Activated T-helper 2 cell treated with anti-CD3 and anti-CD28 coated beads, Interferon-gamma antibody, Interleukin-2, Interleukin-4, amounts not matched to agents 10 μg/mL and 5 μg/mL and 100 μg/mL, durations not matched to agents 14 hours and 24 hours and 36 hours (primary cell): ENCODE measurements around the gene TMEM121. TPM values are rescaled to one million over a fixed set of nuclear protein-coding genes. Genes with fewer than 3 reads are reported as not detected.

ENCODE experiments used
- DNase-seq: peaks from one replicate; pipeline ENCODE4 v3.0.0; 2021; ENCODE audit warnings: low spot score
- H3K27ac Mint-ChIP-seq: one replicate; pipeline ENCODE4 v1.8.0; 2021; ENCODE audit warnings: mixed read lengths
- H3K27me3 Mint-ChIP-seq: one replicate; pipeline ENCODE4 v1.8.0; 2021; ENCODE audit warnings: low read depth, mixed read lengths
- H3K36me3 Mint-ChIP-seq: one replicate; pipeline ENCODE4 v1.8.0; 2021; ENCODE audit warnings: low read depth, mixed read lengths
- H3K4me1 Mint-ChIP-seq: one replicate; pipeline ENCODE4 v1.8.0; 2021; ENCODE audit warnings: low read depth, mixed read lengths
- H3K4me3 Mint-ChIP-seq: one replicate; pipeline ENCODE4 v1.8.0; 2021; ENCODE audit warnings: low read depth, mild to moderate bottlenecking, moderate library complexity, mixed read lengths
- H3K9me3 Mint-ChIP-seq: one replicate; pipeline ENCODE4 v1.8.0; 2021; ENCODE audit warnings: mixed read lengths
- intact Hi-C: fragments of 100-400 bp; cut with micrococcal nuclease; formaldehyde crosslinking; loops from one replicate; pipeline ENCODE4 v1.15.1; 2023
- total RNA-seq: library from RNA; stranded (reverse); gene quantifications from 2 replicates; pipeline ENCODE4 v1.2.3, GENCODE V29; 2022

The TMEM121 gene
- total RNA-seq, 1 donor from 2014 or later, result 9.6 TPM

GRCh38 chr14:105529569-105530284 is 3.3 kb downstream of the TMEM121 start:
- no peaks in the 10 kb centered on the region for H3K36me3 Mint-ChIP-seq
- H3K27ac Mint-ChIP-seq, result peak overlapping the region; percentile 82
- H3K27me3 Mint-ChIP-seq, result peaks cover 16% of the 10 kb centered on the region
- intact Hi-C loops, result loop anchor here (2.0 kb wide), 3 partner anchors 39 to 159 kb away; partner anchors contain the start of gene TEDC1
- H3K9me3 Mint-ChIP-seq, result no peaks in the 10 kb centered on the region
- no peak for DNase-seq
- peak overlapping the region; percentile 77 for H3K4me3 Mint-ChIP-seq
- peaks cover 2% of the 10 kb centered on the region for H3K4me1 Mint-ChIP-seq

GRCh38 chr14:105530285-105531087 is 4.1 kb downstream of the TMEM121 start:
- H3K4me1 Mint-ChIP-seq, result peaks cover 2% of the 10 kb centered on the region
- no peak for DNase-seq
- no peaks in the 10 kb centered on the region for H3K36me3 Mint-ChIP-seq
- intact Hi-C loops, result no loop called here
- peak overlapping the region; percentile 62 for H3K27ac Mint-ChIP-seq
- no peaks in the 10 kb centered on the region for H3K9me3 Mint-ChIP-seq
- H3K27me3 Mint-ChIP-seq, result peaks cover 11% of the 10 kb centered on the region
- peak overlapping the region; percentile 63 for H3K4me3 Mint-ChIP-seq

GRCh38 chr14:105531088-105531893 is 4.9 kb downstream of the TMEM121 start:
- DNase-seq, result no peak
- intact Hi-C loops, result no loop called here
- peaks cover 8% of the 10 kb centered on the region for H3K27me3 Mint-ChIP-seq
- H3K4me1 Mint-ChIP-seq, result peaks cover 2% of the 10 kb centered on the region
- H3K27ac Mint-ChIP-seq, result peak overlapping the region; percentile 46
- H3K9me3 Mint-ChIP-seq, result no peaks in the 10 kb centered on the region
- peak overlapping the region; percentile 5 for H3K4me3 Mint-ChIP-seq
- H3K36me3 Mint-ChIP-seq, result no peaks in the 10 kb centered on the region

DNA sequence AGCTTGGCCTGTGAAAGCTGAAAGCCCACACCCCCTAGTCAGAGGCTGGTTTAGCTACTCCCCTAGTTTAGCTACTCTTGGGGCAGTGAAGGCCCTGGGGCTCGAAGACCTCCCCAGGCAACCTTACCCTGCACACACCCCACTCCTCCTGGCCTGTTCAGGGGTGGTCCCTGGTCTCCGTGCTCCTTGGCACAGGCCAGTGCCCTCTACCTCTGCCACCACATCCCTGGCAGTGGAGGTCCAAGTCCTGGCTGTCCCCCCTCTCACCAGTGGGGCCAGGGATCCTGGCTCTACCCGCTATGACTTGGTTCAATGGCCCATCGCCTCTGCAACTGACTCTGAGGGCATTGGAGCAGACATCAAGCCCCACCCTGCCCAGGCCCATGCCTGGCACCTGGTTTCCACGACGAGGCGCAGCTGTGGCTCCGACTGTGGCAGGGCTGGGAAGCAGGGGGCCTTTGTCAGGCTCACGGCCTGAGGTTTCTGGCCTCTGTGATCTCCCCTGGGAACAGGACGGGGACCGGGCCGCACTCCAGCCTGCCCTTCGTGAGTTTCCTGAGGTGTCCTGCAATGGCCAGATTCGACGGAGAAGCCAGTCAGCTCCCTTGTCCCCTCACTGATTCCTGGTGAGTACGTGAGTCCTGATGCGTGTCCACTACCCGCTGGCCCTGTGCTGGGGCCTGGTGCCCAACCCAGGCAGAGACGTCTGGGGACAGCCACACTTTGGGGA is 5.7 kb downstream of the TMEM121 start:
- Mint-ChIP-seq H3K4me3 (no peak overlapping the region), H3K36me3 (no peaks in the 10 kb centered on the region), H3K9me3 (no peaks in the 10 kb centered on the region), H3K27me3 (peaks cover 8% of the 10 kb centered on the region), H3K4me1 (peaks cover 2% of the 10 kb centered on the region), H3K27ac (no peak overlapping the region)
- no peak for DNase-seq
- intact Hi-C loops, result no loop called here

GRCh38 chr14:105532735-105533141 is 6.4 kb downstream of the TMEM121 start:
- Mint-ChIP-seq H3K9me3 (no peaks in the 10 kb centered on the region), H3K4me1 (peaks cover 2% of the 10 kb centered on the region), H3K27me3 (peaks cover 5% of the 10 kb centered on the region), H3K27ac (no peak overlapping the region), H3K36me3 (no peaks in the 10 kb centered on the region), H3K4me3 (no peak overlapping the region)
- intact Hi-C loops, result no loop called here
- no peak for DNase-seq

GRCh38 chr14:105533391-105533790 is 7.0 kb downstream of the TMEM121 start:
- Mint-ChIP-seq H3K4me3 (no peak overlapping the region), H3K27ac (no peak overlapping the region), H3K36me3 (no peaks in the 10 kb centered on the region), H3K27me3 (peaks cover 5% of the 10 kb centered on the region), H3K9me3 (no peaks in the 10 kb centered on the region), H3K4me1 (peaks cover 2% of the 10 kb centered on the region)
- no peak for DNase-seq
- intact Hi-C loops, result no loop called here

GRCh38 chr14:105533811-105534498 is 7.6 kb downstream of the TMEM121 start:
- DNase-seq, result no peak
- no peak overlapping the region for H3K4me3 Mint-ChIP-seq
- intact Hi-C loops, result no loop called here

GRCh38 chr14:105534586-105534985 is 8.2 kb downstream of the TMEM121 start:
- intact Hi-C loops, result no loop called here
- DNase-seq, result no peak
- no peak overlapping the region for H3K4me3 Mint-ChIP-seq
- peaks cover 2% of the 10 kb centered on the region for H3K4me1 Mint-ChIP-seq
- H3K9me3 Mint-ChIP-seq, result no peaks in the 10 kb centered on the region
- H3K27ac Mint-ChIP-seq, result no peak overlapping the region
- no peaks in the 10 kb centered on the region for H3K36me3 Mint-ChIP-seq
- peaks cover 5% of the 10 kb centered on the region for H3K27me3 Mint-ChIP-seq

More at GRCh38 chr14:105533811-105534498, 7.6 kb downstream of the TMEM121 start:
- H3K27ac Mint-ChIP-seq, result no peak overlapping the region
- peaks cover 2% of the 10 kb centered on the region for H3K4me1 Mint-ChIP-seq
- no peaks in the 10 kb centered on the region for H3K36me3 Mint-ChIP-seq
- peaks cover 5% of the 10 kb centered on the region for H3K27me3 Mint-ChIP-seq
- no peaks in the 10 kb centered on the region for H3K9me3 Mint-ChIP-seq

GRCh38 chr14:105536051-105536450 is 9.7 kb downstream of the TMEM121 start:
- intact Hi-C loops, result no loop called here
- Mint-ChIP-seq H3K36me3 (no peaks in the 10 kb centered on the region), H3K9me3 (no peaks in the 10 kb centered on the region), H3K4me1 (no peaks in the 10 kb centered on the region), H3K27ac (no peak overlapping the region), H3K27me3 (no peaks in the 10 kb centered on the region), H3K4me3 (no peak overlapping the region)
- no peak for DNase-seq

DNA sequence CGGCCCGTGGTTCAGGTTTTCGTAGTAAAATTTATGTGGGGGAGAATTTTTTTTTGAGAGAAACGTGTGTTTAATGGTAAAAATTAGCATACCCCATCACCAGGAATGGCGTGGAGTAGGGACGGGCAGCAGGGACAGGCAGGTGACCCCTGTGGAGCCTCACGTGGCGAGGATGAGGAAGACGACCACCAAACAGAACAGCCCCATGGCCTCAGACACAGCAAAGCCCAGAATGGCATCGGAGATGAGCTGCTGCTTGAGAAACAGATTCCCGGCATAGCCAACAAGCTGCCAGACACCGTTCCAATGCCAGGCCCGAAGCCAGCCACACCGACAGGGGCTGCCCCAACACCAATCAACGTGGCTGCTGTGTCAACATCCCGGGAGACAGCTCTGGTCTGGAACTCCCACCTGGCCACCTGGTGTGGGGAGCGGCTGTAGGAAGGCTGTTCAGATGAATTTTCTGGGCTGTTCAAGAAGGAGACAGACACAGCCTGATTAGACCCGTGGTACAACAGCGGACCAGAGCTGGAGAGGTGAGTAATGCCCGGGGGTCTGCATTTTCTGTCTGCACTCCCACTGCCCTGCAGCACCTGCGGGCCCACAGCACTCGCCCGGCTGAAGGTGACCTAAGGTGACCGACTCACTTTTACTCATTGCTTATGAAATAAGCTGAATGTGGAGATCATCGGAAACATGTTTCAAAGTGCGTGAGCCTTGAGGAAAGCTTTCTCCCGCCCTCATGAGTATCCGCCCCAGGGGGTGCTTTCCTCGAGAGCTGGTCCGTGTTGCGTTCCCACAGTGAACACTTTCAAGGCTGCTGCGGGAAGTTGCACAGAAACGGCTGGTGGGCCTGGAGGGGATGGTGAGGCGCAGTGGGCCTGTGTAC is 10.6 kb downstream of the TMEM121 start:
- Mint-ChIP-seq H3K4me1 (no peaks in the 10 kb centered on the region), H3K27ac (no peak overlapping the region), H3K27me3 (peaks cover 5% of the 10 kb centered on the region), H3K4me3 (no peak overlapping the region), H3K9me3 (no peaks in the 10 kb centered on the region), H3K36me3 (no peaks in the 10 kb centered on the region)
- DNase-seq, result no peak
- intact Hi-C loops, result no loop called here
